Panc1 (cell line): ENCODE measurements around the gene ERVFRD-1. TPM values are rescaled to one million over a fixed set of nuclear protein-coding genes. Genes with fewer than 3 reads are reported as not detected.

Source experiments
- ATAC-seq: fragments of 200-7000 bp; cut with Tn5 transposase; 2 replicates; pipeline ENCODE4 v1.9.1; 2020; ENCODE audit warnings: mild to moderate bottlenecking, moderate library complexity
- BruUV-seq: library from RNA; stranded (reverse); fragments of 400-500 nt; replicated peaks from 2 replicates; lab custom pipeline; 2021; lab: Mats Ljungman, UMichigan
- CTCF ChIA-PET: fragments of 300-600 bp; sonication (Branson Sonifier 250); formaldehyde crosslinking; loops from one replicate; lab custom pipeline; 2022; ENCODE audit warnings: antibody characterized with exemption; lab: Charles Lee
- POLR2A ChIA-PET: fragments of 300-600 bp; sonication (Branson Sonifier 250); formaldehyde crosslinking; loops from one replicate; lab custom pipeline; 2022; ENCODE audit warnings: antibody characterized with exemption; lab: Charles Lee
- DNase-seq: peaks from one replicate; pipeline ENCODE4 v3.0.0-alpha.2; 2010; ENCODE audit warnings: low read depth, low spot score
- H3K27ac ChIP-seq: 2 replicates; pipeline ENCODE4 v1.5.1; 2011; ENCODE audit warnings: mild to moderate bottlenecking, low read length, inconsistent platforms
- H3K27me3 ChIP-seq: fragments of 200-500 bp; sonication (Bioruptor generic); 2 replicates; pipeline ENCODE4 v1.6.0; 2014; ENCODE audit warnings: low read length, inconsistent platforms; ENCODE audit not compliant: control insufficient read depth, insufficient read depth
- H3K36me3 ChIP-seq: fragments of 200-500 bp; sonication (Bioruptor generic); 2 replicates; pipeline ENCODE4 v1.5.1; 2014; ENCODE audit warnings: inconsistent platforms, mild to moderate bottlenecking, low read length, moderate library complexity; ENCODE audit not compliant: control insufficient read depth, insufficient read depth
- H3K4me1 ChIP-seq: 2 replicates; pipeline ENCODE4 v1.5.1; 2011; ENCODE audit warnings: inconsistent platforms, mild to moderate bottlenecking, low read length, moderate library complexity; ENCODE audit not compliant: control insufficient read depth, insufficient read depth
- H3K4me3 ChIP-seq, 2 experiments: 2 replicates each; pipeline ENCODE4 v1.5.1; 2011 to 2012; ENCODE audit warnings: low read depth in 2 of 2, low read length in 2 of 2, mild to moderate bottlenecking in 2 of 2, inconsistent platforms in 1 of 2, moderate library complexity in 1 of 2
- H3K9me3 ChIP-seq: fragments of 200-500 bp; sonication (Bioruptor generic); 2 replicates; pipeline ENCODE4 v1.5.1; 2014; ENCODE audit warnings: low read depth, mild to moderate bottlenecking, inconsistent platforms, low read length, moderate library complexity; ENCODE audit not compliant: control insufficient read depth, insufficient read depth
- CTCF ChIP-seq: fragments of 450-650 bp; IDR thresholded peaks from 2 replicates; pipeline ENCODE4 v1.5.1; 2017; ENCODE audit warnings: mild to moderate bottlenecking
- POLR2AphosphoS5 ChIP-seq: IDR thresholded peaks from 2 replicates; pipeline ENCODE4 v1.6.1; 2012; ENCODE audit warnings: mild to moderate bottlenecking, low read depth, low read length, moderate library complexity
- REST ChIP-seq, 2 experiments: IDR thresholded peaks; 2 replicates each; pipeline ENCODE4 v1.6.1; 2011 to 2012; ENCODE audit warnings: low read depth in 2 of 2, control low read depth in 1 of 2, low read length in 1 of 2, mild to moderate bottlenecking in 1 of 2, moderate library complexity in 1 of 2; ENCODE audit not compliant: insufficient read depth in 1 of 2
- SIN3A ChIP-seq: IDR thresholded peaks from 2 replicates; pipeline ENCODE4 v1.6.1; 2012; ENCODE audit warnings: low read depth, mild to moderate bottlenecking, low read length, moderate library complexity, borderline replicate concordance; ENCODE audit not compliant: insufficient read depth
- TCF7L2 ChIP-seq: IDR thresholded peaks from 2 replicates; pipeline ENCODE4 v1.6.1; 2011; ENCODE audit warnings: mild to moderate bottlenecking, low read depth, low read length, inconsistent platforms
- in situ Hi-C: cut with HindIII; loops from 2 replicates; pipeline ENCODE4 v1.10.0; 2016; ENCODE audit warnings: low sequenced_read_pairs, low pct_unique_long_range_greater_than_20kb
- intact Hi-C: fragments of 100-400 bp; cut with micrococcal nuclease; formaldehyde crosslinking; loops from one replicate; pipeline ENCODE4 v1.10.0; 2022; ENCODE audit not compliant: unreplicated experiment
- total RNA-seq: library from RNA; stranded (reverse); gene quantifications from one replicate; pipeline ENCODE4 v1.2.1, GENCODE V29; 2021; ENCODE audit not compliant: unreplicated experiment

Gene ERVFRD-1
- total RNA-seq, 1 experiment from 2014 or later, result not detected

GRCh38 chr6:11142296-11143027, 30.9 kb upstream of the ERVFRD-1 start:
- in situ Hi-C loops, result no loop called here
- intact Hi-C loops, result loop anchor here (5.0 kb wide), 1 partner anchor 435 kb away; no protein-coding TSS in a partner anchor
- H3K4me3 ChIP-seq, result no peak overlapping the region
- ChIA-PET CTCF (interaction anchor here (0.6 kb wide), 2 partner anchors 90 to 698 kb away, joined by 3 to 5 read pairs; partner anchors contain the start of gene NEDD9), POLR2A (interaction anchor here (0.6 kb wide), 1 partner anchor 619 kb away, joined by 16 read pairs; no protein-coding TSS in a partner anchor)
- DNase-seq (no peak), ATAC-seq (no peak)
- H3K9me3 ChIP-seq, result no peaks in the 10 kb centered on the region
- 0 out of 2 replicates have a peak, but pooled peaks cover 3% of the 10 kb centered on the region for H3K4me1 ChIP-seq
- BruUV-seq, result no TSS peak
- H3K36me3 ChIP-seq, result peaks cover 2% of the 10 kb centered on the region; the same call in 1 of the 2 replicates
- no peak overlapping the region for H3K27ac ChIP-seq
- TF ChIP-seq TCF7L2 (no peak), SIN3A (no peak), REST (IDR thresholded peaks at IDR 0.05; ENCODE audit: insufficient read depth in 1 of 2, low read depth in 2 of 2, low read length in 1 of 2) (no peak), CTCF (no peak), POLR2AphosphoS5 (no peak)
- no peaks in the 10 kb centered on the region for H3K27me3 ChIP-seq

GRCh38 chr6:11141295-11141694, 29.8 kb upstream of the ERVFRD-1 start:
- in situ Hi-C loops (no loop called here), intact Hi-C loops (loop anchor here (5.0 kb wide), 1 partner anchor 436 kb away; no protein-coding TSS in a partner anchor)
- BruUV-seq, result no TSS peak
- POLR2A ChIA-PET, result no interaction called here
- Histone ChIP-seq H3K4me3 (no peak overlapping the region), H3K4me1 (peaks cover 3% of the 10 kb centered on the region; the same call in 1 of the 2 replicates), H3K27ac (no peak overlapping the region), H3K36me3 (peaks cover 2% of the 10 kb centered on the region; the same call in 1 of the 2 replicates), H3K9me3 (no peaks in the 10 kb centered on the region), H3K27me3 (no peaks in the 10 kb centered on the region)
- TF ChIP-seq CTCF, result no peak
- no peak for TF ChIP-seq TCF7L2
- TF ChIP-seq REST (IDR thresholded peaks at IDR 0.05; ENCODE audit: insufficient read depth in 1 of 2, low read depth in 2 of 2, low read length in 1 of 2), result no peak
- no peak for TF ChIP-seq POLR2AphosphoS5
- TF ChIP-seq SIN3A, result no peak
- DNase-seq, result no peak
- ATAC-seq, result no peak
- CTCF ChIA-PET, result no interaction called here
